Measurements from ENCODE around the gene UHMK1. TPM values are rescaled to one million over a fixed set of nuclear protein-coding genes. Genes with fewer than 3 reads are reported as not detected.
A peak's percentile ranks its signal among the peaks of the same experiment; 100 is the strongest.

Gene UHMK1
- total and polyA plus RNA-seq, 2 of the 4 experiments (the other 2 are of a cell fraction) = 15.6 to 57.9 TPM

- H3K27ac ChIP-seq (ENCODE audit: insufficient read depth, low read length) = peak overlapping the region; percentile 65
- H3K18ac ChIP-seq (ENCODE audit: low read depth, low read length) = no peak overlapping the region
- ATAC-seq (ENCODE audit: low read depth) (peak; percentile 77), DNase-seq (peak; percentile 88)
- peaks cover 9 to 42% of the 10 kb centered on the region in 2 experiments for H3K79me1 ChIP-seq (ENCODE audit: low read depth in 1 of 2, low read length in 2 of 2)
- dilution Hi-C loops (cut with HindIII; ENCODE audit: low sequenced_read_pairs, unreplicated experiment) (no loop called here), in situ Hi-C loops (cut with MboI; ENCODE audit: low sequenced_read_pairs) (no loop called here), intact Hi-C loops (cut with micrococcal nuclease) (no loop called here)
- peak overlapping the region; percentile 69; the same call in 1 of the 2 replicates for H2AK5ac ChIP-seq (ENCODE audit: low read depth, low read length)
- H4K8ac ChIP-seq (ENCODE audit: low read depth in 2 of 2, low read length in 2 of 2) = peak overlapping the region; percentile 59 to 72; a peak in 3 of 4 replicates
- H3K14ac ChIP-seq (replicated peaks; ENCODE audit: low read depth, low read length) = no peak overlapping the region
- TF ChIP-seq RAD21 (IDR thresholded peaks at IDR 0.05; ENCODE audit: low read length) (no peak), FOS (IDR thresholded peaks at IDR 0.05; ENCODE audit: low read depth, low read length) (peak; percentile 54; the same call in 1 of the 2 replicates), RFX5 (IDR thresholded peaks at IDR 0.05; ENCODE audit: low read depth, low read length) (no peak), POLR2A (IDR thresholded peaks at IDR 0.05; ENCODE audit: low read depth, low read length) (no peak), RCOR1 (IDR thresholded peaks at IDR 0.05; ENCODE audit: insufficient replicate concordance, low read length) (no peak), BHLHE40 (IDR thresholded peaks at IDR 0.05; ENCODE audit: low read depth, low read length) (no peak)
- 0 out of 3 replicates have a peak overlapping the region, but pooled peaks have one; percentile 34 for H2BK15ac ChIP-seq (ENCODE audit: low read depth, low read length)
- 0 out of 2 replicates have a peak, but pooled peaks cover 3% of the 10 kb centered on the region for H3K9me1 ChIP-seq (ENCODE audit: insufficient read depth, low read length)
- POLR2A ChIA-PET (ENCODE audit: unreplicated experiment) = interaction anchor here (0.5 kb wide), 1 partner anchor 474 kb away, joined by 3 read pairs; no protein-coding TSS in a partner anchor
- H2BK5ac ChIP-seq (ENCODE audit: low read depth, low read length, poor library complexity, severe bottlenecking) = peak overlapping the region; percentile 96
- WGBS, 2 experiments (ENCODE audit: extremely low coverage in 2 of 2, insufficient read length in 1 of 2) = no CpG with 5 or more reads among the region's 5 CpGs
- peak overlapping the region; percentile 71 for H2AK9ac ChIP-seq (replicated peaks; ENCODE audit: low read depth, low read length, poor library complexity)
- H4K20me1 ChIP-seq (ENCODE audit: insufficient read depth, low read length) = peaks cover 8% of the 10 kb centered on the region; the same call in 1 of the 2 replicates
- 0 out of 2 replicates have a peak overlapping the region, but pooled peaks have one; percentile 23 for H2BK120ac ChIP-seq (ENCODE audit: low read depth, low read length)
- no peak overlapping the region for H3K9ac ChIP-seq (ENCODE audit: low read depth, low read length)
- CTCF ChIA-PET = interaction anchor here (0.5 to 1.2 kb wide), 2 partner anchors 17 to 30 kb away, joined by 3 read pairs; no protein-coding TSS in a partner anchor
- H3K4me2 ChIP-seq (ENCODE audit: low read depth, low read length) = no peak overlapping the region; the same call in none of the 2 replicates
- 0 out of 2 replicates have a peak overlapping the region, but pooled peaks have one; percentile 28 for H4K91ac ChIP-seq (ENCODE audit: insufficient read depth, low read depth, low read length)
- peaks cover 12% of the 10 kb centered on the region for H3K4me1 ChIP-seq (ENCODE audit: control insufficient read depth, insufficient read depth, low read length)
- no peaks in the 10 kb centered on the region for H3K9me3 ChIP-seq (ENCODE audit: control insufficient read depth, insufficient read depth, low read length)
- peak overlapping the region; percentile 73 for H3K4ac ChIP-seq (ENCODE audit: low read depth, low read length)
- no peak overlapping the region for H3K4me3 ChIP-seq (ENCODE audit: insufficient read depth, low read depth, low read length)
- no TSS peak for BruUV-seq (replicated peaks)
- no peak overlapping the region for H2AFZ ChIP-seq (replicated peaks; ENCODE audit: low read length, poor library complexity)
- H3K56ac ChIP-seq (ENCODE audit: extremely low read depth, insufficient read depth, low read length) = peak overlapping the region; percentile 35; the same call in 1 of the 2 replicates
- peaks cover 11% of the 10 kb centered on the region for H3K36me3 ChIP-seq (ENCODE audit: control insufficient read depth, insufficient read depth, low read length)
- H3K23ac ChIP-seq (ENCODE audit: low read depth, low read length) = no peak overlapping the region
- no peaks in the 10 kb centered on the region for H3K27me3 ChIP-seq (ENCODE audit: control insufficient read depth, insufficient read depth, low read length)
- 0 out of 2 replicates have a peak overlapping the region, but pooled peaks have one; percentile 12 for H2BK20ac ChIP-seq (ENCODE audit: low read depth, low read length)
- no peak overlapping the region for H4K5ac ChIP-seq (ENCODE audit: low read depth, low read length)
Observed at GRCh38 chr1:162502928-162503327, 5.3 kb downstream of the UHMK1 start.

Data from IMR-90 (cell line).